HG03108 (cell line): ENCODE data around the gene FAM89B.
"Not testable (repeated sequence)": the region's sequence is repeated elsewhere in the genome, so short reads cannot be mapped to it uniquely, and the experiment has no call there.

Experiments
- ATAC-seq: cut with Tn5 transposase; IDR thresholded peaks from one replicate; pipeline ENCODE4 v1.9.1; 2021; ENCODE audit warnings: moderate library complexity; ENCODE audit not compliant: unreplicated experiment

The FAM89B gene

GRCh38 chr11:65556470-65557279, 15.7 kb upstream of the FAM89B start:
- ATAC-seq, result no peak

GRCh38 chr11:65557280-65558001, 14.9 kb upstream of the FAM89B start:
- no peak for ATAC-seq

GRCh38 chr11:65558002-65558929, 14.1 kb upstream of the FAM89B start, which contains the start of gene LTBP3:
Gene LTBP3, minus strand, starts transcription at chr11:65558359. Its CDS starts 400 bp downstream, at chr11:65557959.
- no peak for ATAC-seq

- ATAC-seq, result no peak
Observed at GRCh38 chr11:65558930-65559509, 13.3 kb upstream of the FAM89B start.

- no peak for ATAC-seq
Observed at GRCh38 chr11:65559535-65559934, 12.8 kb upstream of the FAM89B start.

GRCh38 chr11:65559951-65560537, 12.3 kb upstream of the FAM89B start:
- ATAC-seq, result no peak

DNA sequence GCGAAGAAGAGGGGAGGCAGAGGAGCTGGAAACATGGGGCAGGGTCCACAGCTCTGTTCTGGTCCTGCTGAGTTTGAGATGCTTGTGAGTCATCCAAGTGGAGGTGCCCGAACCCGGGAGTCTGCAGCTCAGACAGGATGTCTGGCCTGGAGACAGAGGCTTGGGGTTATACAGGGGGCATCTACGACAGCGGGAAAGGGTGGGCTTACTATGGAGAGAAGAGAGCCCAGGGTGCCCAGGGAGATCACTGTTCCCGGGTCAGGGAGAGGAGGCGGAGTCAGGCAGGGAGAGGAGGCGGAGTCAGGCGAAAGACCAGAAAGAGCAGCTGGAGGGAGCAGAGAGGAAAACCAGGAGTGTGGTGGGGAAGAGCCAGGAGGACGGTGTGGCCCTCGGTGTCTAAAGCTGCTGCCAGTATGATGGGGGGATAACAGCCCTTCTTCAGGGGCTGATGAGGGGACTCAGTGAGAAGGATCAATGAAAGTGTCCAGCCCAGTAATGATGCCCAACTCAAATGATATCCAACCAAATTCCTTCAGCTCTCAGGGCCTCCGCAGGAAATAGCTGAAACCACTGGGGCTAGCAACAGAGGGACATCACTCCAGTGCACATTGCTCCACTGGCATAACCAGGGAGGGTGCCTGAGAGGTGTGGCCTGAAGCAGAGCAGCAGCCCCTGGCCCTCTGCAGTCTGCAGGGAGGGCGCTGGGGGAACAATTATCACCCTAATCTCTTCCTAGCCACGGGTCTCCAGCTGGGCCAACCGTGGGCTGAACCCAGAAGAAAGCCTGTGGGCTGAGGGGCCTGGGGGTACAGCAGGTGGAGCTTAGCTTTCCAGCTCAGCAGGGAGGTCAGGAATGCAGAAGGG, 11.6 kb upstream of the FAM89B start:
- ATAC-seq, result no peak

DNA sequence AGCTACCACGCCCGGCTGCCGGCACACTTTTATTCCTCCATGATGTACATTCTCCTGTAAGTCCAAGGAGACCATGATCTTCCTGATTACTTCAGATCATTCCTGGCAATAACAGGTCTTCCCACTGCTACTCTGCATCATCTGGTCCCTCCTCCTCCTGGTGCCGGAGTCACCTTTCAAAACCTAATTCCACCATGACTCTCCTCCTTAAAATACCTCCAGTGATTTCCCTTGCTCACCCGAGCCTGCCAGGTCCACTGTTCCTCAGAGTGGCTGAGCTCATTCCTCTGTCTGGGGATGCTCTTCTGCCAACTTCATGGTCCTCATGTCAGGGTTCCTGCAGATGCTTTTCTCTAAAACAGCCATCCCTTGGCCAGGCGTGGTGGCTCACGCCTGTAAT, 10.3 kb upstream of the FAM89B start:
- ATAC-seq, result no peak

GRCh38 chr11:65562788-65563187, 9.6 kb upstream of the FAM89B start:
- no peak for ATAC-seq

- ATAC-seq, result no peak
Observed at GRCh38 chr11:65563601-65564000, 8.7 kb upstream of the FAM89B start.

DNA sequence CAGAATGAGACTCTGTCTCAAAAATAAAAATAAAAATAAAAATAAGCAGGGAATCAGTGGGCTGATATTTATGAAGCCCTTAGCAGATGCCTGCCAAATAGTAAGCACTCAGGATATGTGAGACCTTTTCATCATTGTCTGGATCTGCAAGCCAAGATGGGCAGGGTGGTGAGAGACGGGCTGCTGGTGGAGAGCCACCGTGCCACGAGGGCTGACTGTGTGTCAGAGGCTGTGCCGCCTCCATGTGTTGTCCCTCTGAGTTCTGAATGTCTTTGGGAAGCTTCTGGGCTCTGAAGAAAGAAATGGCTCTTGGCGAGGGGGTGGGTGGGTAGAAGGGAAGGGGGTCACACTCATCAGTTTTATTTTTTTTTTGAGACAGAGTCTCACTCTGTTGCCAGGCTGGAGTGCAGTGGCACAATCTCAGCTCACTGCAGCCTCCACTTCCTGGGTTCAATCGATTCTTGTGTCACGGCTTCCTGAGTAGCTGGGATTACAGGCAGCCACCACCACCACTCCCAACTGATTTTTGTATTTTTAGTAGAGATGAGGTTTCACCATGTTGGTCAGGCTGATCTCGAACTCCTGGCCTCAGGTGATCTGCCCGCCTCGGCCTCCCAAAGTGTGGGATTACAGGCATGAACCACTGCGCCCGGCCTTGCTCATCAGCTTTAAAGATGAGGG, 7.3 kb upstream of the FAM89B start:
- ATAC-seq, result not testable (repeated sequence)

- no peak for ATAC-seq
Observed at GRCh38 chr11:65565624-65566453, 6.5 kb upstream of the FAM89B start.

GRCh38 chr11:65569164-65569972, 3.0 kb upstream of the FAM89B start:
- ATAC-seq, result peak; percentile 1

DNA sequence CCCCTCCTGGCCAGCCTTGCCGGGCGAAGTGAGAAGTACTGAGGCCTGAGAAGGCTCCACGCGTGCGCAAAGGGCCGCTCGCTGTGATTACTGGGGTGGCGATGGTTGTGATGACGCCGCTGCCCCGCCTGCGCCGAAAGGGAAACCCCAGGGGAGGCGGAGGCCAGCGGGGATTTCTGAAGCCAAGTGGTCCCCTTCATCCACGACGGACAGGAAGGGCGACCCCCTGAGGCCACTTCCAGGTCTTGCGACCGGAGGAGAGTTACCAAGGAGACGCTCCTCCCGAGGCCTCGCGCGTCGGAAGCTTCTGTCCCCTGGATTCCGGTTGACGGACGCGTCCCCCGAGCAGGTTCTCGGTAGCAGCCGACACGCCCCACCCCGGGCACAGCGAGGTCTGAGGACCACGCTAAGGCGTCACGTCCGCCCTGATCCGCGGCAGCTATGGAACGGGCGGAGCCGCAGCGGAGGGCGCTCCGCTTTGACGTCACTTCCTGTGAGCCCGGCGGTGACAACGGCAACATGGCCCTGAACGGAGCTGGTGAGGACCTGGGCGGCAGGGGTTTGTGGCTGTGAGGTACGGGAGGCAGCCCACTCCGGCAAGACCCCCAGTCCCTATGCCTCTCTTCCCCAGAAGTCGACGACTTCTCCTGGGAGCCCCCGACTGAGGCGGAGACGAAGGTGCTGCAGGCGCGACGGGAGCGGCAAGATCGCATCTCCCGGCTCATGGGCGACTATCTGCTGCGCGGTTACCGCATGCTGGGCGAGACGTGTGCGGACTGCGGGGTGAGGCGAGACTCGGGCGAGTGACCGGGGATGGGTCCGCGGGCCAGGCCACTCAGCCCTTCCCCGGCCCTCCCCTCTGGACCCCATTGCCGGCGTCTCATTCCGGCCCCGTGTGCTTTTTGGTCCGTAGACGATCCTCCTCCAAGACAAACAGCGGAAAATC, 2.1 kb upstream of the FAM89B start, which contains the start of gene ZNRD2:
TSS of gene ZNRD2 (plus strand) at position 505 of the 946 bp plus-strand sequence. CDS start at position 520, 15 bp downstream.
- peak; percentile 59 for ATAC-seq

GRCh38 chr11:65571420-65571819, 918 bp upstream of the FAM89B start:
- ATAC-seq, result no peak

DNA sequence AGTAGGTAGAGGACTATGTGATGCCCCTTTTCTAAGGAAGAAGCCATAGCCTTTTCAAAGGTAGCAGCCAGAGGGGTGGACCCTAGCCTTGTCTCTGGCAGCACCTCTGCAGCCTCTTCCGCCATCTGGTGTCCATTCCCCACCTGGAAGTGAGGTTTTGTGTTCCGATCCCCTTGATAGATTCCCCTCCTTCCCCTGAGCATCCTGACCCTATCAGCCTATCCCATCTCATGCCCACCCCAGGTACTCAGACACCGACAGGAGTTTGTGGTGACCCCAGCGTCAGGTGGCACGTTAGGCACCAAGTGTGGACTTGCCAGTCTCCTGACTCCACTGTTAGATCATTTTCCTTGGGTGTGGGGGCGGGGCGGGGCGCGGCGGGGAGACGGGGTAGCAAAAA, 398 bp upstream of the FAM89B start:
- no peak for ATAC-seq
